ENCODE results near the gene DAZAP2. TPM values are rescaled to one million over a fixed set of nuclear protein-coding genes. Genes with fewer than 3 reads are reported as not detected.

Gene DAZAP2
- total and polyA plus RNA-seq, 2 of the 13 experiments (the other 11 are each of a cell fraction or from before 2014, with no cell fraction given) = 64.5 to 222 TPM

DNA sequence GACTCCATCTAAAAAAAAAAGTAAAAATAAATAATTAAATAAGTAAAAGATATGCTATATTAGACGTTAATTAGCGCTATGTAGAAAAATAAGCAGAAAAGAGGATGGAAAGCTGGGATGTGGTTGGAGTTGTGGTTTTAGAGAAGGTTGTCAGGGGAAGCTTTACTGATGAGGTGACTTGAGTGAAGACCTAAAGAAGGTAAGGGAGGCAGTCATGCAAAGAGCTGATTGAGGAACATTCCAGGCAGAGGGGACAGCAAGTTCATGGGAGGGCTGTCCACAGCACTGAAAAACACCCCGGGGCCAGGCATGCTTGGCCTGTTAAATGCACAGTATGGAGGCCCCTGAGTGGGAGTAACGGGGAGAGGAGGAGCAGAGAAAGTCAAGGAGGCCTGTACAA lies 15.9 kb downstream of the DAZAP2 start:
- intact Hi-C loops (cut with micrococcal nuclease; ENCODE audit: unreplicated experiment) (no loop called here), in situ Hi-C loops (cut with HindIII; ENCODE audit: extremely low pct_ligation_motif_present, low pct_unique_long_range_greater_than_20kb) (no loop called here)
- no peak overlapping the region for H3K4me2 ChIP-seq (ENCODE audit: low read depth, low read length)
- H3K9ac ChIP-seq (ENCODE audit: insufficient read depth, low read depth, low read length) = no peak overlapping the region
- DNase-seq (ENCODE audit: low spot score) (no peak), FAIRE-seq (no peak), ATAC-seq (no peak)
- no peak overlapping the region for H3K27ac ChIP-seq (ENCODE audit: extremely low read length, insufficient read depth, low read length)
- H2AFZ ChIP-seq (ENCODE audit: low read length) = no peak overlapping the region
- H3K4me1 ChIP-seq (ENCODE audit: insufficient read depth, low read length) = peaks cover 5% of the 10 kb centered on the region; the same call in 1 of the 2 replicates
- ChIA-PET POLR2A (no interaction called here), CTCF (ENCODE audit: low intra/inter-chr PET ratio, low total read pairs) (no interaction called here)
- H3K79me2 ChIP-seq (ENCODE audit: insufficient read depth, low read length) = no peaks in the 10 kb centered on the region
- BruUV-seq (replicated peaks) = no TSS peak
- WGBS (ENCODE audit: low lambda C conversion rate) = 88% methylated on average over 3 of the region's 4 CpGs
- no peak overlapping the region for H3K4me3 ChIP-seq (replicated peaks in 1 of 3; ENCODE audit: insufficient read depth in 1 of 3, low read depth in 2 of 3, low read length in 3 of 3)
- TF ChIP-seq, protein P1, sequence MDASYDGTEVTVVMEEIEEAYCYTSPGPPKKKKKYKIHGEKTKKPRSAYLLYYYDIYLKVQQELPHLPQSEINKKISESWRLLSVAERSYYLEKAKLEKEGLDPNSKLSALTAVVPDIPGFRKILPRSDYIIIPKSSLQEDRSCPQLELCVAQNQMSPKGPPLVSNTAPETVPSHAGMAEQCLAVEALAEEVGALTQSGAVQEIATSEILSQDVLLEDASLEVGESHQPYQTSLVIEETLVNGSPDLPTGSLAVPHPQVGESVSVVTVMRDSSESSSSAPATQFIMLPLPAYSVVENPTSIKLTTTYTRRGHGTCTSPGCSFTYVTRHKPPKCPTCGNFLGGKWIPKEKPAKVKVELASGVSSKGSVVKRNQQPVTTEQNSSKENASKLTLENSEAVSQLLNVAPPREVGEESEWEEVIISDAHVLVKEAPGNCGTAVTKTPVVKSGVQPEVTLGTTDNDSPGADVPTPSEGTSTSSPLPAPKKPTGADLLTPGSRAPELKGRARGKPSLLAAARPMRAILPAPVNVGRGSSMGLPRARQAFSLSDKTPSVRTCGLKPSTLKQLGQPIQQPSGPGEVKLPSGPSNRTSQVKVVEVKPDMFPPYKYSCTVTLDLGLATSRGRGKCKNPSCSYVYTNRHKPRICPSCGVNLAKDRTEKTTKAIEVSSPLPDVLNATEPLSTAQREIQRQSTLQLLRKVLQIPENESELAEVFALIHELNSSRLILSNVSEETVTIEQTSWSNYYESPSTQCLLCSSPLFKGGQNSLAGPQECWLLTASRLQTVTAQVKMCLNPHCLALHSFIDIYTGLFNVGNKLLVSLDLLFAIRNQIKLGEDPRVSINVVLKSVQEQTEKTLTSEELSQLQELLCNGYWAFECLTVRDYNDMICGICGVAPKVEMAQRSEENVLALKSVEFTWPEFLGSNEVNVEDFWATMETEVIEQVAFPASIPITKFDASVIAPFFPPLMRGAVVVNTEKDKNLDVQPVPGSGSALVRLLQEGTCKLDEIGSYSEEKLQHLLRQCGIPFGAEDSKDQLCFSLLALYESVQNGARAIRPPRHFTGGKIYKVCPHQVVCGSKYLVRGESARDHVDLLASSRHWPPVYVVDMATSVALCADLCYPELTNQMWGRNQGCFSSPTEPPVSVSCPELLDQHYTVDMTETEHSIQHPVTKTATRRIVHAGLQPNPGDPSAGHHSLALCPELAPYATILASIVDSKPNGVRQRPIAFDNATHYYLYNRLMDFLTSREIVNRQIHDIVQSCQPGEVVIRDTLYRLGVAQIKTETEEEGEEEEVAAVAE (CRISPR knock-in tag; IDR thresholded peaks at IDR 0.05; ENCODE audit: borderline replicate concordance) = no peak
- TF ChIP-seq, protein P2, sequence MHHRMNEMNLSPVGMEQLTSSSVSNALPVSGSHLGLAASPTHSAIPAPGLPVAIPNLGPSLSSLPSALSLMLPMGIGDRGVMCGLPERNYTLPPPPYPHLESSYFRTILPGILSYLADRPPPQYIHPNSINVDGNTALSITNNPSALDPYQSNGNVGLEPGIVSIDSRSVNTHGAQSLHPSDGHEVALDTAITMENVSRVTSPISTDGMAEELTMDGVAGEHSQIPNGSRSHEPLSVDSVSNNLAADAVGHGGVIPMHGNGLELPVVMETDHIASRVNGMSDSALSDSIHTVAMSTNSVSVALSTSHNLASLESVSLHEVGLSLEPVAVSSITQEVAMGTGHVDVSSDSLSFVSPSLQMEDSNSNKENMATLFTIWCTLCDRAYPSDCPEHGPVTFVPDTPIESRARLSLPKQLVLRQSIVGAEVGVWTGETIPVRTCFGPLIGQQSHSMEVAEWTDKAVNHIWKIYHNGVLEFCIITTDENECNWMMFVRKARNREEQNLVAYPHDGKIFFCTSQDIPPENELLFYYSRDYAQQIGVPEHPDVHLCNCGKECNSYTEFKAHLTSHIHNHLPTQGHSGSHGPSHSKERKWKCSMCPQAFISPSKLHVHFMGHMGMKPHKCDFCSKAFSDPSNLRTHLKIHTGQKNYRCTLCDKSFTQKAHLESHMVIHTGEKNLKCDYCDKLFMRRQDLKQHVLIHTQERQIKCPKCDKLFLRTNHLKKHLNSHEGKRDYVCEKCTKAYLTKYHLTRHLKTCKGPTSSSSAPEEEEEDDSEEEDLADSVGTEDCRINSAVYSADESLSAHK (CRISPR knock-in tag; IDR thresholded peaks at IDR 0.05; ENCODE audit: borderline replicate concordance) = no peak
- TF ChIP-seq ZNF136 (CRISPR knock-in tag; IDR thresholded peaks at IDR 0.05; ENCODE audit: low read depth) (no peak), ZNF7 (CRISPR knock-in tag; IDR thresholded peaks at IDR 0.05) (no peak), ZNF720 (CRISPR knock-in tag; IDR thresholded peaks at IDR 0.05) (no peak)
- TF ChIP-seq, protein P3, sequence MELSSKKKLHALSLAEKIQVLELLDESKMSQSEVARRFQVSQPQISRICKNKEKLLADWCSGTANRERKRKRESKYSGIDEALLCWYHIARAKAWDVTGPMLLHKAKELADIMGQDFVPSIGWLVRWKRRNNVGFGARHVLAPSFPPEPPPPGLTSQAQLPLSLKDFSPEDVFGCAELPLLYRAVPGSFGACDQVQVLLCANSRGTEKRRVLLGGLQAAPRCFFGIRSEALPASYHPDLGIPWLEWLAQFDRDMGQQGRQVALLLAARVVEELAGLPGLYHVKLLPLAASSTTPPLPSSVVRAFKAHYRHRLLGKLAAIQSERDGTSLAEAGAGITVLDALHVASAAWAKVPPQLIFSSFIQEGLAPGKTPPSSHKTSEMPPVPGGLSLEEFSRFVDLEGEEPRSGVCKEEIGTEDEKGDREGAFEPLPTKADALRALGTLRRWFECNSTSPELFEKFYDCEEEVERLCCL (CRISPR knock-in tag; IDR thresholded peaks at IDR 0.05; ENCODE audit: borderline replicate concordance) = no peak
- no peaks in the 10 kb centered on the region for H4K20me1 ChIP-seq (ENCODE audit: insufficient read depth, low read length)
- no peaks in the 10 kb centered on the region for H3K36me3 ChIP-seq (replicated peaks in 1 of 2; ENCODE audit: control insufficient read depth in 1 of 2, insufficient read depth in 2 of 2, low read length in 2 of 2)
- H3K9me3 ChIP-seq (ENCODE audit: low read length) = no peaks in the 10 kb centered on the region
- H3K27me3 ChIP-seq (ENCODE audit: control insufficient read depth in 1 of 2, insufficient read depth in 2 of 2, low read length in 2 of 2) = no peaks in the 10 kb centered on the region

Data from HepG2 (cell line).